Measurements from ENCODE around the gene ADPRHL1.

The ADPRHL1 gene

DNA sequence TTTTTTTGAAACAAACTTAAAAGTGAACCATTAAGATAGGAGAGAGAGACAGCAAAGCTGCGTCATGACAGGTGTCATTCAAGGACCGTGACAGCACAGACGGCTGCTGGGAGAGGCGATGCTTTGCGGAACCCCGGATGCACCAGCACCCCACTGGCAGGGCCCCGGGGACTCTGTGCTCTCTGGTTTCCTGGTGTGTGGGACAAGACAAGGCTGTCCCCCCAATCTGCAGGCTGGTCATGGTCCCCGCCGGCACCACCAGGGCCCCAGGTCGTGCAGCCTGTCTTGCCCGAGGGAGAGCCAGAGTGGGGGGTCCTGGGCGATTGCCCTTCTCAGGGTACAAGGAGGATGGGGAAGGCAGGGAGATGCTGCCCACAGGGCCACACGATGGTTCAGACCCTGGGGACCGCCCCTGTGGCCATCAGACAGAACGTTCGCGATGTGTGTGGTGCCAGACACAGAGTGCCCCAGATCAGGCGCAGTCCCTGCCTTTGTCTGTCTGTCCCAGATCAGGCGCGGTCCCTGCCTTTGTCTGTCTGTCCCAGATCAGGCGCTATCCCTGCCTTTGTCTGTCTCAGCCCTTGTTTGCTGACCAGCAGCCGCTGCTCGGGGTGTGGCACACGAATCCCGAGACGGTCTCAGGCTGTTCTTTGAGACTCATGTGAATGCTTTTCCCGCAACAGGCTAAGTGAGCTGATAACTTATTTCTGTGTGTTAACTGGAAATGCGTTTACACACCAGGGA, 36.1 kb downstream of the ADPRHL1 start:
- no peak for DNase-seq (ENCODE audit: low read depth in 2 of 2)

DNA sequence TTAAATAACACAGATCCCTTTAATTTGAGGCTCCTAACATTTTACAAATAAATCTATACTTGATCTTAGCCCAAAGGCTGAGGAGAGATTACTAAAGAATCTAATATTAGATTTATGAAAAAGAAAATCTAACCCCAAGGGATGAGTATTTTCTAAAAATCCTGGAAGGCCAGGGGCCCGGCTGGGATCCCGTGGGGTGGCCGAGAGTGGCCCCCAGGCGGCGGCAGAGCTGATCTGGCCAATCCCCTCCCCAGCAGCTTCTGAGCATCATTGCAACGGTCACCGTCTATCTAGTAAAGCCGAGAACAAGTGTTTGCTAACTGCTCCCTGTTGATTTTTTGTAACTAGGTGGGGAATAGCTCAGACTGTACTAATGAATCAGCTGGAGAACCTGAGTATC, 37.5 kb downstream of the ADPRHL1 start:
- no peak for DNase-seq (ENCODE audit: low read depth in 2 of 2)

DNA sequence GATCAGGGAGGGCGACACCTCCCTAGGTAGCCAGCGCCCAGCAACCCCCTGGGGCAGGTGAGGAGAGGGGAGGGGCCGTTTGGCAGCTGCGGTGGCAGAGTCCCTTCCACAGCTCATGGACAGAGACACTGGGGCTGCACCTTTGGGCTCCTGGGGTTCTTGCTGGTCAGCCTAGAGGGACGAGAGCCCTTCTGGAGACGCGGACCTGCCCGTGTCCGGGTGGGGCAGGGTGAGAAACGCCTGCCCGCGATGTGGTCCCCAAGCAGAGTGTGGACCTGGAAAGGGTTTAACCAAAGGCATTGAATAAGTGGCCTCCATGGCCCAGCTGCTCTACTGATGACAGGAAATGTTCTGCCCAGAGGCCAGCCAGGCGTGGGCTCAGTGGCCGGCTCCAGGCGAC, 38.3 kb downstream of the ADPRHL1 start:
- DNase-seq (ENCODE audit: low read depth in 2 of 2): no peak

DNA sequence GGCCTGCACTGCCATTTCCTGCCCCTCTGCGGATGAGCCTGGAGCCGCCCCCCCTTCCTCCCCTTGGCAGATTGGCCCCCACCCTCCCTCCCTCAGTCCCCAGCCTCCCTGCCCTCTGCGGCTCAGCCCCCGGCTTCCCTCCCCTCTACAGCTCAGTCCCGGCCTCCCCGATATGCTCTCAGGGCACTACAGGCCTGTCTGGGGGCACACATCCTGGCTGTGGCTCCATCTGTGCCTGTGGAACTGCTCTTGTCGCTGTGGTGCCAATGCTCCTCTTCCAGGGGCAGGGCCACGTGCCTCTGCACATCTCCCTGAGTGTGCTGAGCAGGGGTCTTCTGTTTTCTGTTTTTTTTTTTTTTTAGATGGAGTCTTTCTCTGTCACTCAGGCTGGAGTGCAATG, 39.0 kb downstream of the ADPRHL1 start:
- DNase-seq (ENCODE audit: low read depth in 2 of 2): no peak

DNA sequence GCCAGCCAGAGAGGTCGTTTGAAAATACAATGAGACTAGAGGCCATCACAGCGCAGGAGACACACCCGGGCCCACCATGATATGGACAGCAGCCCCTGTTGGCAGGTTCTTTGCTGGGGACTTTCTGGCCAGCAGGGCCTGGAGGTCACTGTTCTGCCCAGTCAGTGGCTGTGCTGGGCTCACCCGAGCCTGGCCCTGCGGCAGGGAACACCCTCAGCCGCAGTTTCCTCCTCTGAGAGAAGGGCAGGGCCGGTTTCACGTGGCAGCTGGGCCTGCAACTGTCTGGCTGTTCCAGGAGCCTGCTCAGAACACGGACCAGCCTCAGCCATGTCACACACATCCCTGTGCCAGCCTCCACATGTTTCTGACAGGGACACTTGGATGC, 39.4 kb downstream of the ADPRHL1 start:
- no peak for DNase-seq (ENCODE audit: low read depth in 2 of 2)

DNA sequence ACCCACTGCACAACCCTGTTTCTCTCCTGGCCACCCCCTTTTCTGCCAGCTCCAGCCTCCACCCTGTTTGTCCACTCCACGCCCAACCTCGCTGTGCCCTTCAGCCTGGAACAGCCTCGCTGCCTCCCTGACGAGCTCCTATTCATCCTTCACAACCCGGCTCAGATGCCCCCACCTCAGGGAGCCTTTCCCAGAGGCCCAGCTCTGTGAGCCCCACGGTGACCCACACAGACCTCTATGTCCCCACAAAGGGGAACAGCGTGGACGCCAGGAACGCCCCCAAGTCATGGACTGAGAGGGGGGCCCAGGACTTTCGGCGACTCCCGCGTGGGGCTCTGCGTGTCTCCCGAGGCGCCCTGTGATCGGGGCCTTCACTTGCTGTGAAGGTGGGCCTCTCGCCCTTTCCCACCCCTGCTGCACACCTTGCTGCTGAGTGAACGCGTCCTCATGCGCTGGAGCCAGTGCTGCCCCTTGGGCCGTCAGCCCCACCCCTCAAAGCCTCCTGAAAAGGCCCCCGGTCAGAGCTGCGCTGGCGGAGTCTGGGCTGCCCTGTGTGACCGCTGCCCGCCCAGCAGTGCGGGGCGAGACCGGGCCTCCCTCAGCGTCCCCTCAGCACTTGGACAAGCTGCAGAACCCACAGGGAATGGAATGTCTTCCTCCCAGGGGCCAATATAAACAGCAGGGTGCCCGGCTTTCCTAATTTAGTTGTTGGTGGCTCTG, 40.0 kb downstream of the ADPRHL1 start:
- no peak for DNase-seq (ENCODE audit: low read depth in 2 of 2)

DNA sequence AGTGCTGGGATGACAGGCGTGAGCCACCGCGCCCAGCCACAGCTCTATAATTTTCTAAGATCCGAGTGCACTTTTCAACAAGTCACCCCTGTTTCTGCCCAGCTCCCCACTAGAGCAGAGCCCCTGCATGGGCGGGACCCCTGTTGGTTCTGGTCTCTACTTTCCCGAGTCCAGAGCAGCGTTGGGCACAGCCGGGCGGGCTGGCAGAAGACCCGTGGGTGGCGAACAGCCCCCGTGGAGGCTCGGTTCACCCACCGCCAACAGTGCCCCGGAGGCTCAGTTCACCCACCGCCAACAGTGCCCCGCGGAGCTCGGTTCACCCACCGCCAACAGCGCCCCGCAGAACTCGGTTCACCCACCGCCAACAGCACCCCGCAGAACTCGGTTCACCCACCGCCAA, 40.8 kb downstream of the ADPRHL1 start:
- no peak for DNase-seq (ENCODE audit: low read depth in 2 of 2)

DNA sequence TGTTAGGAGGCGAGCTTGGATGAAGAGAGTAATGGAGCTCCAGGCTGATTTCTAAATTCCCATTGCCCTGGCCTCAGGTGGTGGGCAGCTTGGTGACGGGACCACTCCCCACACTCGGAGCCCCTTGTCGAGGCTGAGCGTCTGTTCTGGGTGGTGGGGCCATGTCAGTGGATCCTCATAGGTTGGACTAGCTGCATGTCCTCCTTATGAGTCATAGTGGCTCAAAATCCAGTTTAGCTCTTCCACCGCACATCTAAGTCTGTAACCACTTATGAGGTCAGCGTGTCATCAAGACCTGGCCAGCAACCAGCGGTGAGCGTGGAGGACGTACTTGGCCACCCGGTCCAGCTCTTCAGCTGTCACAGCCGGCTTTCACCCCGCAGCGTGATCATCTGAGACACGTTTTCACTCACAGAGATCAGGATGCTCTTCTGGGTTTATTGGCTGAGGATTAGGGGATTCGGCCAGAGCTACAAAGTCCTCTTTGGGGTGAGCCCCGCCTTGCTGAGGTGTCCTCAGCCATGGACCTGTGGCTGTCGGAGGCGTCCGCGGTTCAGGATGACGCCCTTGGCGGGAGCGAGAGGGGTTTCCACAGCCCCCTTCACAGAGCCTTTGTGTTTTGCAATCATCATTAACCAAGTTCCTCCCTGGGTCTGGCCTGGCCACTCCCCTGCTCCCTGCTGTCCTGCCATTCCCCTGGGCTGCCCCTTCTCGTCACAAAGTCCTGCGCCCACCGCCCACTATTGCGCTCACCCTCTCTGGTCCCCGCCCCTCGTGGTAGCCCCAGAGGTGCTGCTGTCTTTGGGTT, 41.9 kb downstream of the ADPRHL1 start:
- no peak for DNase-seq (ENCODE audit: low read depth in 2 of 2)

DNA sequence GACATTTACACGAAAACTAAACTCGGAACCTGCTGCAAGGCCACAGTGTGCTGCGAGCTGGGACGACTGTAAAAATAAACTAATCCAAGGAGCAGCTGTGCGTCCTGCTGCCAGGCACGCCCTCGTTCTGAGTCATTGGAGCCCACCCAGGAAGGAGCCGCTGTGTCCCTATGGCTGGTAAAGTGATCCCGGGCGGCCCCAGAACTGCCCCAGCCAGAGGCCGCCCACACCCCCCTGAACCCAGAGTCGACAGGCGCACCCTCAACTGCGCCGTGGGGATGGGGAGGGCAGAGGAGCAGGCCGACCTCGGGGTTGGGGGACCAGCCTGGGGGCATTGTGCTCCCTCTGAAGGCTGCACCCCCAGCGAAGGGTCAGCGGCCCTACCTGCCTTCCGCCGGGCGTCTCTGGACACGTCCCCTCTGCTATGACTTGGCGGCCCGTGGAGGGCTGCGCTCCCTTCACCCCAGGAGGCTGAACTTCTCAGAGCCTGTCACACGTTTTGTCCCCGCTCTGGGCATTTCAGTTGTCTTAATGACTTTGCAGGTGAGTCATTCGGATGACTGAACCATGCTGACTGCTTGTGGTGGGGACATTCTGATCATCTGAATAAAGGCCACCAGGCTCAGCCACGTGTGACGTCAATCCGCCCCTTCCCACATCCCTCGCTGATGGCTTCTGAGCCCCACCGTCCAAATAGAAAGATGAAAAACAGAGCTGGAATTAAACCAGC, 42.7 kb downstream of the ADPRHL1 start:
- no peak for DNase-seq (ENCODE audit: low read depth in 2 of 2)

DNA sequence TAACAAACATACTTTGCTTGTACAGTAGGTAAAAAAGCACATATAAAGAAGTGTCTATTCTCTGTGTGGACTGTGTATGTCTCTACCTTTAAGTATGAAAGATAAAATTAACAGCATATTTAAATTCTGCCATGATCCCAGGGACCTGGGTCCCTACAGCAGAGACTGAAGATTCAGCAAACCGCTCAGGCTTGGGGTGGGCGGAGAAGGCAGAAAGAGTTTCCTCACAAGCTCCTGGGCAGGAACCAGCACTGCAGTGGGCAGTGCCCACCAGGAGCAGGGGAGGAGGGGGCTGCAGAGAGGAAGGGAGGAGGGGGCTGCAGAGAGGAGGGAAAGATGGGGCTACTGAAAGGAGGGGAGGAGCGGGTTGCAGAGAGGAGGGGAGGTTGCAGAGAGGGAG, 44.7 kb downstream of the ADPRHL1 start:
- DNase-seq (ENCODE audit: low read depth in 2 of 2): no peak

DNA sequence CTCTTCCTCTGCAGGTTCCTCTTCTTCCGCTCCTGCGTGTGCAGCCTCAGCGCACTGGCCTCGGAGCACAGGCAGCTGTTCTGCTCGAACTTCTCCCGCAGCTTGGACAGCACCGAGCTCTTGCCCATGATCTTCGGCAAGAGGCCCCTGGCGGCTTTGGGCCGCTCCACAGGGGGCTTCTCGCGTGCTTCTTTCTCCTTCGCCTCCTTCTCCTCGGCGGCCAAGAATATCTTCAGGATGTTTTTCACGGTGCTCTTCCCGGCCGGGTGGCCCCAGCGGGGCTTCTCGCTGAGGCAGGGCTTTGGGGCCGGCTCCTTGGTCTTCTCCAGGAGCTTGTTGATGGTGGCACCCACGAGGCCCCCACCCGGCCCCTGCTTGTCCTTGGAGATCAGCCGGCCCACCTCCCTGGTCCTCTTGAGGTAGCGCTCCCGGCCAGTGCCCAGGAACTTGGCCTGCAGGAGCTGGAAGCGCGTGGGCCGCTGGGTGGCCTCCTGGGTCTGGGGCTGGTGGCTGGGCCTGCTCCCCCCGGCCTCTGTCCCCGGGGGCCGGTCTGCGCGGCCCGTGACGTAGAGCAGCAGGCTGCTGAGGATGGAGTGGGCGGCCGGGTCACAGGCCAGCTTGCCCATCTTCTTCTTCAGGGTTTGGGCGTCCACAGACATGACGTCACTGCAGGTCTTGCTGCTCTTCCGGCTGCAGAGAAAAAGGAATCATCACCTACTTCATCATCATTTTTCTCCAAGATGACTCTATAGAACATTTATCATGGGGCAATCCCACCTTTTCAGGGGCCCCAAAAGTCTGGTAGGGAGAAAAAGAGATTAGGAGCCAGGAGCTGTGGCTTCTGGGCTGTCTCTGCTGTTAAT, 45.5 kb downstream of the ADPRHL1 start:
- DNase-seq (ENCODE audit: low read depth in 2 of 2): no peak

DNA sequence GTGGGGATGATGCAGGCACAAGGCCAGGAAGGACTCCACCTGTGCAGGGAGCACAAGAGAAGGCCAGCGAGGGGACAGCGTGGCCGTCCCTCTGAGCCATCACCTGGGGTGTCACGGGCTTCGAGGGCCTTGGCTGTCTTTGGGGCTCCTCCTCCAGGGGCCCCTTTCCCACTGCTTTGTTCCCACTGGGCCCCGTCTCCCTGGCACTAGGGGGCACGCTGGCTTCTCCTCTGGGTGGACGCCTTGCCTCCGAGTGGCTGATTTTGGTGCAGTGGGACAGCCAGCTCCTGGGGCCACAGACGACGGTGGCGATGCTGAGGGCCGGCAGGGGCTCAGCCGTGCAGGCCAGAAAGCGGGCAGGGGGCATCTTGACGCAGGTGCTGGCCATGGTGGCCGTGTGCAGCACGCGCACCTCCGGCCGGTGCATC, 46.2 kb downstream of the ADPRHL1 start:
- no peak for DNase-seq (ENCODE audit: low read depth in 2 of 2)

DNA sequence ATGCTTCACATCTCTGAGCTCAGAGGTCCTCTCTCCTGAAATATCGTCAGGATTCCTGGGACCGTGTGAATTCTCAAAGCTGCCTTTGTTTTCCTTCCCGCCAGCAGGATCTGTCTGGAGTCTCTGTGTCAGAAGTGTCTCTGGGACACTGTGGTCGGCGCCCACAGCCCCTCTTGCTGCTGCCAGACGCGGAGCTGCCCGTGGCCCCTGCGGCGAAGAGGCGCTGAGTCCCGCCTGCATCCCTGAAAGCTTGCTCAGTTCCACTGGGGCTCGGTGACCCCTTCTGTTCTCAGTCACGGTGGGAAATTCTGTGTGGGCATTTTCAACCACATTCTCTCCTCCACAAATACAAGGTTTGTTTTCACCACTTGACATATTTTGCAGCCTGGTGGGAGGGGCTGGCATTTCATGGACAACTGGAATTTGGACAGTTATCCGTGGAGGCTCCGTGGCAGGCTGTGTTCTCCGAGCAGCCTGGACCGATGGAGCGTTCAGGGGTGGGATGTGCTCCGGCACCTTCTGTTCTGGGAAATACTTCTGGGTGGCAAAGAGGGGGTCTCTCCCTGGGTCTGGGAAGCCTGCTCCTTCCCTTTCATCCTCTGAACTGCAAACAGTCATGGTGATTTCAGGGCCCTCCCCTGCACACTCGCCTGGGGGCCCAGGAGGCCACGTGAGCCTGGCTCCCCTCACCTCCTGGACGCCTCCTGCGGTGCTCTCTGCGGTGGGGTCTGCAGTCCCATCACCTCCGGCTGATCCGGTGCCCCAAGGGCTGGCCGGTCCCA, 46.8 kb downstream of the ADPRHL1 start:
- no peak for DNase-seq (ENCODE audit: low read depth in 2 of 2)

DNA sequence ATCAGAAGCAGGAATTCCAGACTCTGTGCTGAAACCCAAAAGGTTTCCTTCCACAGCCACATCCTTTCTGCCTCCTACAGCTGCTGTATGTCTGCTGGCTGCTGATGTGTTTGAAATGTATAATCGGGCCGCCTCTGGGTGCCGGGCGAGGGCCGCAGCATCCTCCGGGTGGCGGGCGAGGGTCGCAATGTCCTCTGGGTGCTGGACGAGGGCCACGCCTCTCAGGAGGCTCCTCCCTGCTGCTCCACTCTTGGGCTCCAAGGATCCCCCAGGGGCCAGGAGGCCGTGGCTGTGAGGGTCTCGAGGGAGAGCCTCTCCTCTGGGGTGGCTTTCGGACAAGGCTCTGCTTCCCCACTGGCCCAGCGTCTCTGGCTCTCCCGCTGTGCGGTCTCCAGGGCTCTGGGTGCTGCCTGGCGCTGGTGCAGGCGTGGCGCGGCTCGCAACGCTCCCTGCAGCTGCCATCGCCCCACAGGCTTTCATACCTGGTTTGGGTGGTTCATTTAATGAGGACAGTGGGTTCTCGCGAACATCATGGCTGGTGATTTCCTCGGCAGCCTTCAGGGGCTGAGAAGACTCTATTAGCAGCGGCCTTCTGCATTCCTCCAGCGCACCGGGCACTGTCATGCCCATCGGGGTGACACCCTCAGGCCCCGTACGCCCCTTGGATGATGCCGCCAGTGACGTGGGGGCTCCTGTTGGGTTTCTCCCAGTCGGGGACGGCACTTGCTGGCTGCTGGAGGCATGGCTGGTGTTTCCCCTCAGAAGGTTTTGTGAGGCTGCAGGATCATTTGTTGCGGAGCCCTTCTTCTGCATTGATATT, 47.6 kb downstream of the ADPRHL1 start:
- no peak for DNase-seq (ENCODE audit: low read depth in 2 of 2)

DNA sequence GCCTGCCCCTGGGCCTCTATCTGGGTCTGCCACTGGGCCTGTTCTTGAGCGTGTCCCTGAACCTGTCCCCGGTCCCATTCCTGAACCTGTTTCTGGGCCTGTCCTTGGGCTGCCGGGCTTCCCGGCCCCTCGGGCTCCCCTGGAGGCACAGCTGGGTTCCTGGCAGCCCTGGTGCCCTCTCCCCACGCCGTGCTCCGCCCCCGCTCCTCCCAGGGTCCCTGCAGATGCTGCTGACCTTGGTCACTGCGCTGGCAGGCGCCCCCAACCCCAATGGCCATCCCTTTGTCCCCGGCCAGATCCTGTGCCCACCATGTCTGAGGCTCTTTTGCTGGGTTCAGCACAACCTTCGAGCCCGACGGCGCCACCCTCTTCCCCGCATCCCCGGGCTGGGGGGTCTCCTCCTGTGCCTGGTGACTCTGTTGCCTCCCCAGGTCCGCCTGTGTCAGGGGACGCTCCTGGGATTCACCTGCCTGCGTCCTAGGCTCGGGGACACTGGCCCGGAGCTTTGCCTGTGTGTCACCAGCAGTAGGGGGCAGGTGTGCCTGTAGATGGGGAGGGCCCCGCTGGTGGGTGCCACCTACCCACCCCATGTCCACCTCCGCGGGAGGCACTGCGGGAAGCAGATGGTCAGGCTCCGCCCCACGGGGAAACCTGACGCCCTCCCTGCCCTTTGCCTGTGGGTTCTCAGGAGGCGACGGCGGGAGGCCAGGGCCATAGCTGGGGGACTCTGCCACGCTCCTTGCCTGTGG, 48.4 kb downstream of the ADPRHL1 start:
- DNase-seq (ENCODE audit: low read depth in 2 of 2): no peak

DNA sequence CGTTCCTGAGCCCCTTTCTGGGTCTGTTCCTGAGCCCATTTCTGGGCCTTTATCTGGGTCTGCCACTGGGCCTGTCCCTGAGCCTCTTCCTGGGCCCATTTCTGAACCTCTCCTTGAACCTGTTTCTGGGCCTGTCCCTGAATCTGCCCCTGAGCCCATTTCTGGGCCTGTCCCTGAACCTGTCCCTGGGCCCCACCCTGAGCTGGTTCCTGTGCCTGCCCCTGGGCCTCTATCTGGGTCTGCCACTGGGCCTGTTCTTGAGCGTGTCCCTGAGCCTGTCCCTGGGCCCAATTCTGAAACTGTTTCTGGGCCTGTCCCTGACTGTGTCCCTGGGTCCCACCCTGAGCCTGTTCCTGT, 48.9 kb downstream of the ADPRHL1 start:
- no peak for DNase-seq (ENCODE audit: low read depth in 2 of 2)

DNA sequence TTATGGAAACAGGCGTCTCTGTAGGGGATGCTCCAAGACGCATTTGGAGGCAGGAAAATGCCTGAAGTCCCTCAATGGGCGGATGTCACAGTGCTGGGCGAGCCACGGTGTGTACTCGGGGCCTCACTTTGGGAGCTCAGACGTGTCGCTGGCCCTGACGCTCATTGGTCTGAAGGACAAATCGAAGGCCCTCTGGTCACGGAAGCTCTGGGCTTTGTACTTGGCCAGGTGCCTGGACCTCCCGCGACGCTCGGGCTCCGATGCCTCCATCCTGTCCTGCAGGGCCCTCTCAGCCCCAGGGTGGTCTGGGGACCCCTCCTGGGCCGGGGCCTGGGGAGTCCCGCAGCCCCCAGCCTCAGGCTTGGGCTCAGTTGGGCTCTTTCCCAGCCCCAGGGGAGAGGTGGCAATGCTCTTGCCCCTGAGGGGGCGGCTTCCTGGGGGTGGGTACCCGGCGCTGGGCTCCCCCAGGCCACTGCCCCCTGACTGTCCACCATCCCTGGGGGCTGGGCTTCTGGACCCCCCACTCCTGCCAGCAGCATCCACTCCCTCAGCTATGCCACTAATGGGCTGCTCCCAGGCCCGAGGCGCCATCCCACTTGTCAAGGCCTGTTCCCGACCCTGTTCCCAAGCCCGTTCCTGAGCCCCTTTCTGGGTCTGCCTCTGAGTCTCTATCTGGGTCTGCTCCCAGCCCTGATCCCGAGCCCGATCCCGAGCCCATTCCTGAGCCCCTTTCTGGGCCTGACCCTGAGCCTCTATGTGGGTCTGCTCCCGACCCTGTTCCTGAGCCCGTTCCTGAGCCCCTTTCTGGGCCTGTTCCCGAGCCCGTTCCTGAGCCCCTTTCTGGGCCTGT, 49.8 kb downstream of the ADPRHL1 start:
- no peak for DNase-seq (ENCODE audit: low read depth in 2 of 2)
